ENCODE measurements around the gene NAA35.

DNA sequence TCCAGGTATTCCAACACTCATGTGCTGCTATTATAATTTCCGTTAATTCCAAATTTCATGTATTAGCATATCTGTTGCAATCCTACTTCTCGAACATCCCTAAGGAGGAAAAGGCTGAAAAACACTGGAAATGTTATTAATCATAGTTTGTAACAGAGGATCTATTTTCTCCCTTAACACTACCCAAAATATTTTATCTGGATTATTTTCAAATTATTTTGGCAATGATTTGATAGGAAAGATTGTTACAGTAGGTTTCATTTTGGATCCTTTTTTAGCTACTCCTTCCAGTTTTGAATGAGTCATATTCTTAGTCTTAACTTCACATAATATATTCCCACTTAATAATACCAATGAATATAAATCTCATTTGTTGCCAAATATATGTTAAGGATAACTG, 13.9 kb upstream of the NAA35 start:
- TF ChIP-seq, protein P1, sequence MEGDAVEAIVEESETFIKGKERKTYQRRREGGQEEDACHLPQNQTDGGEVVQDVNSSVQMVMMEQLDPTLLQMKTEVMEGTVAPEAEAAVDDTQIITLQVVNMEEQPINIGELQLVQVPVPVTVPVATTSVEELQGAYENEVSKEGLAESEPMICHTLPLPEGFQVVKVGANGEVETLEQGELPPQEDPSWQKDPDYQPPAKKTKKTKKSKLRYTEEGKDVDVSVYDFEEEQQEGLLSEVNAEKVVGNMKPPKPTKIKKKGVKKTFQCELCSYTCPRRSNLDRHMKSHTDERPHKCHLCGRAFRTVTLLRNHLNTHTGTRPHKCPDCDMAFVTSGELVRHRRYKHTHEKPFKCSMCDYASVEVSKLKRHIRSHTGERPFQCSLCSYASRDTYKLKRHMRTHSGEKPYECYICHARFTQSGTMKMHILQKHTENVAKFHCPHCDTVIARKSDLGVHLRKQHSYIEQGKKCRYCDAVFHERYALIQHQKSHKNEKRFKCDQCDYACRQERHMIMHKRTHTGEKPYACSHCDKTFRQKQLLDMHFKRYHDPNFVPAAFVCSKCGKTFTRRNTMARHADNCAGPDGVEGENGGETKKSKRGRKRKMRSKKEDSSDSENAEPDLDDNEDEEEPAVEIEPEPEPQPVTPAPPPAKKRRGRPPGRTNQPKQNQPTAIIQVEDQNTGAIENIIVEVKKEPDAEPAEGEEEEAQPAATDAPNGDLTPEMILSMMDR (IDR thresholded peaks at IDR 0.05): no peak
- TF ChIP-seq POLR2A (IDR thresholded peaks at IDR 0.05): no peak
